SHP77 (cell line): ENCODE data around the gene GJC1.

Experiments used
- DNase-seq, 2 experiments: peaks; one replicate each; lab custom pipeline; 2025; lab: John Stamatoyannopoulos, UW

The GJC1 gene

DNA sequence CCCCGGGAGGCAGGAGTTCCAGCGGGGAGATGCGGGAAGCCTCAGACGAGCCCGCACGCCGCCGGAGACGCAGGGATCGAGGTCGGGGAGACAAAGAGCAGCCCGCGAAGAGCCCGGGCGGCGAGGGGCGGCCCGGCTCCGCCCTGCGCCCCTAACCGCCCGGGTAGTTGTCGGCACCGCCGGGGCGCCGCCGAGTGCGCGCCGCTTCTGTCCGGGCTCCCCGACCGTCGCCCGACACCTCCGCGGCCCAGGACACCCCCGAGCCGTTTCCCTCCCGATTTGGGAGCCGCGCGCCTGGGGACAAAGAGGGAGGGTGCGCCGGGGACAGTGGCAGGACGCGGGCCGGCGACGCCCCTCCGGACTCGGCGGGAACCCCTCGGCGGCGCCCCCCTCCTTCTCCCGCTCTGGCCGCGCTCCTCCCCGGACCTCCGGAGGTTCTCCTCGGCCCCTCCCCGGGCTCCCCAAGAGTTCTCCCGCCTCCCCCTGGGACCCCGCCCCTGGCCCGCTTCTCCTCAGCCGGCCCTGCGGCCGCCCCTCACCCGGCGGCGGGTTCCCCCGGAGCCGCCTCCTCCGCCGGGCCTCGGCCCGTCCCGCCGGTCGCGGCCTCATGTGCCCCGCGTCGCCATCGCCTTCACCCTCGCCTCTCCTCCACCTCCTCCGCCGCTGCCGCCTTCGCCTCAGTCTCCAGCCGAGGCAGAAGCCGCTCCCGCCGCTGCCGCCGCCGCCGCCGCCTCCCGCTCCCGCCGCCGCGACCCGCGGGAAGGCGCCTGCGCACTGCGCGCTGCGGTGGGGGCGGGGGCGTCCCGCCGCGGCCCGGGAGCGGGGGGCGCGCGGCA is at the start of gene GJC1:
Gene GJC1 (minus strand): TSS at position 765 of the 836 bp plus-strand sequence. CDS start 24,470 bp downstream, outside the sequence.
- no peak for DNase-seq

DNA sequence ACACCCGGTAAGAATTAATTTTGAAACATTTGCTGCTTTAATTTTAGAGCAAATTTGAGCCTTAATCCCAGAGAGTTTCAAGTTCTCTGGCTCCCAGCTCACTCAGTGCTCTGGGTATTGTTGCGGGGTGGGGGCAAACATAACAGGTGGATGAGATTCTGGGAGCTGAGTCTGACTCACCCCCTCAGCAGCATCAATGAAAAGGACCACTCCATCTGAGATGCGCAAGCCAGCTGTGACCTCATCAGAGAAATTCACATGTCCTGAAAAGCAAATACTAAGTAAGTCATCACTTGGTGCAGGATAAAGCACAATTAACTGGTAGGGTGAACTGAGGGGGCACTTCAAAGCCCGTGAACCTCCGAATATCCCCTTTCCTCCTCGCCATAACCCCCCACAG is 49.3 kb upstream of the GJC1 start:
- no peak for DNase-seq

DNA sequence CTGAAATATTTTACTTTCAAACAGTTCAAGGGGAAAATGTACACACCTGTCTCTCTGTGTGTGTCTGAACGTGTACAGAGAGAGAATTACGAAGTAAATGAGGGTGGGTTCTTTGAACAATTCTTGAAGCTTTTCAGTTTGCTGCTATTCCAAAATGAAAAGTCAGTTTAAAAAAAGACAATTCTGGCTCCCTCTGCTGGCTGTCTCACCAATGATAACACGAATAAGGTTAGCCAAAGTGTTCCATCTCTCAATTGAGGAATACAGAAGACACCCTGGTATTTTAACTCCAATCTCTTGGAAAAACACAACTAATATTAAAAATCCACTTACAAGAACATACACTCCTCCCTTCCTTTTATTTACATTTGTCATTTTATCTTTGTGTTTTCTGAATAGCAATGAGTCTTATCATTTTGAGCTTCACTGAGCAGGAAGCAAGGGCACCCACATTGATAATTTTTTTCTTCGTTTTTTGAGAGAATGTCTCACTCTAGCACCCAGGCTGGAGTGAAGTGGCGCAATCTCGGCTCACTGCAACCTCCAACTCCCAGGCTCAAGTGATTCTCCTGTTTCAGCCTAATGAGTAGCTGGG is 48.6 kb upstream of the GJC1 start:
- peak in 1 of 2 experiments; percentile 13 for DNase-seq

DNA sequence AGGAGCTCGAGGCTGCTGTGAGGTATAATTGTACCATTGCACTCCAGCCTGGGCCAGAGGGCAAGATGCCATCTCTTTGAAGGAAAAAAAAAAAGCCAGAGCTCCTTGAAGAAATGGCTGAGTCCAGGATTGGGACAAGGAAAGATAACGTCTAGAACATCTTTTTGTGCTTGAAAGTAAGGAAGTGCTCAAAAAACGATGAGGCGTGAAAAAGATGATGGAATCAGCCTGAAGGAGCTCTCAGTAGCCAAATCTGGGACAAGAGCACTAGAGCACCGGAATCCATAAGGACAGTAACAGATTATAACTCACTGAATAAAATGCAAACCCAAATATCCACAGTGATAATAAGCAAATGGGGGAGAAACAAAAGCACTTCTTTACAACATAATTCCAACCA is 47.0 kb upstream of the GJC1 start:
- no peak for DNase-seq

DNA sequence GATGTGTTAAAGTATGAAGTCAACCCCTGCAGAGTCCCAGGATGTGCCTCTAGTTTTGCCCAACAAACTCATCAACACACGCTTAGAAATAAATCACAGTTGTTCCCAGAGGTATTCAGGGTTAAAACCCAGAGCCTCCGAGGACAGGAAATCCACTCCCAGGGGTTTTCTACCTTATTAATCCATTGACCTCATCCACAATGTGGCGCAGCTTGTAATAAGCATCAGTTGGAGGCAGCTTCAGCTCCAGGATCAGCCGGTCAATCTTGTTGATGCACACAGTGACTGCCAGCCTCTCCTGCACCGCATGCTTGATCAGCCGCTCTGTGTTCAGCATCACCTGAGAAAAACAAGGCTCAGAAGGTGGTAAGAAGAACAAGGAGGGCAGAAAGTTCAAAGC is 45.7 kb upstream of the GJC1 start:
- no peak for DNase-seq

DNA sequence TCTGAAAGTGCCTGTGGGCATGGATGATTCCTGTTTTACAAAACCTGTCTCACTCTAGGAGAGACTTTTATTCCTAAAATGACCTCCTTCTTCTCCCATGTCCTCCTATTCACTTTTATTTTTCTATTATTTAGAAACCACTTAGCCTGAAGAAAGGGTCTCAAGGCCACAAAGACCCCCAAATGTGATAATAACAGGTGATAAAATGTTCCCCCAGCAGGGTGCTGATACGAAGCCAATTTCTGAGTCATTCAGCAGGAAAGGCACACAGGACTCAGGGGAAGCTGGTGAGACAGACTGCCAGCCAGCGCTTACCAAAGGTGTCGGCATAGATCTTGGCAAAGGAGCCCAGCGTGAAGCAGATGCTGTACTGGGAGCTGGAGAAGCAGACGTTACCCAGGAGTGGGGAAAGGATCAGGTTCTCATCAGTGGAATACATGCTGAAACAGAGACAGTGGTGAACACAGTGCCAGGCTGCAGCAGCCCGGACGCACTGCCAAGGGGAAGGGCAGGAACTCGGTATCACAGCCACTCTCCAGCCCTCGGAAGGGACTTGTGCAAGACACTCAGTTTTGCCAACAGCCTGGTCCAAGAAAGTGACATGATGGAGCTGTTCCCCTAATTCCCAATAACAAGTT is 42.2 kb upstream of the GJC1 start:
- no peak for DNase-seq

DNA sequence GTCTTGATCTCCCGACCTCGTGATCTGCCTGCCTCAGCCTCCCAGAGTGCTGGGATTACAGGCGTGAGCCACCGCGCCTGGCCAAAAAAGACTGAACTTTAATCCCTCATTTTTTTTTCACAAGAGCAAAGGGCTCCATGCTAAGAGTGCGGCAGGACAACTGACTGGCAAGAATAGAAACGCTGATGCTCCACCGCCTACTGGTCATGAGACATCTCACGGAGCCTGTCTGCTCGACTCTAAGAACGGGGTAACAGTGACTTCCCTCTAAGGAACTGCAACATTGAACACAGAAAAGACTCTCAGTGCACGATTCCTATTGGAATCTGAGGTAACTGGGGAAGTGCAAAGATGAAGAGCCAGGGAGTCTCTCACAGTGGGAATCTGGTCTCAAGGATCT is 41.5 kb upstream of the GJC1 start:
- DNase-seq: no peak

DNA sequence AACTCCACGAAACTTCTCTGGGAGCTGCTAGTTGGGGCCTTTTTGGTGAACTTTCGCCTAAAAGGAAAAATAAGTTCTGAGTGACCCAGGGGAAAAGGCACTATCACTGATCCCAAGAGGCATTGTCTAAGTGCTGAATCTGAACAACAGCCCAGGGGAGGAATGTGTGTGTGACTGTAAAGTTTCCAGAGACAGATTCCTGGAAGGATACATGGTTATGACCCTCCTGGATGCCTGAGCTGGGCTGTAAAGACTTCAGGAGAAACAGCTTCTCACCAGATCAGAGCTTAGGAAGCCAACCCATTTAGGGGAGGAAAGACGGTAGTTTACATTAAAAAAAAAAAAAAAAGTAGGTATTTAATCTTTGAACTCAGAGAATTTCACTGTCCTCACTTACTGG is 37.8 kb upstream of the GJC1 start:
- DNase-seq: no peak

DNA sequence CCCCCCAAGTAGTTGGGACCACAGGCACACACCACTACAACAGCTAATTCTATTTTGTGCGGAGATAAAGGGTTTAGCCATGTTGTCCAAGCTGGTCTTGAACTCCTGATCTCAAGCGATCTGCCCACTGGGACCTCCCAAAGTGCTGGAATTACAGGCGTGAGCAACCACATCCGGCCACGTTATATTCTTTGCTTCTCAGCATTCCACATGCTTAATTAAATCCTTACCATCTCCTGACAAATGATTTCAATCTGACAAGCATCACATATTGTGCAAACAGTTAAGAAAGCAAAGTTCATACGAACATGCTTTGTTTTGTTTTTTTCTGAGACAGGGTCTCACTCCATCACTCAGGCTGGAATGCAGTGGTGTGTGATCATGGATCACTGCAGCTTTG is 35.8 kb upstream of the GJC1 start:
- DNase-seq: no peak

DNA sequence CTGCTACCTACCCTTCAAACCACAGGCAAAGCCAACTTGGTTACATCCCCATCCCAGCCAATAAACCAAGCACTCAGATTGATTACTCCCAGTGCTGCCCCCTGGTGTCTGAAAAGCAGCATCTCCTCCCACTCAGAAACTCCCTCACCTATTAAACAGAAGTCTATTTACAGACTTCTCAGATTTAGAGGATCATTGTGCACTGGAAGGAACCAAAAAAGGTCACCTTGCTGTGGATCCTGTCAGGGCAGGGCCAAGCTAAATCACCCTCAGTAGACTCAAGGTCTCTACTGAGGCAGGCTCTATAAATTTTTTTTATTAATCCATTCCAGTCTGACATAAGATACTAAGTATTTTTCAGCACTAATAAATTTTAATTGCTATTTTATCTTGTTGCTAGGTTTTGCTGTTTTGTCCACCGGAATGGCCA is 35.2 kb upstream of the GJC1 start:
- DNase-seq: peak; percentile 34 to 52

DNA sequence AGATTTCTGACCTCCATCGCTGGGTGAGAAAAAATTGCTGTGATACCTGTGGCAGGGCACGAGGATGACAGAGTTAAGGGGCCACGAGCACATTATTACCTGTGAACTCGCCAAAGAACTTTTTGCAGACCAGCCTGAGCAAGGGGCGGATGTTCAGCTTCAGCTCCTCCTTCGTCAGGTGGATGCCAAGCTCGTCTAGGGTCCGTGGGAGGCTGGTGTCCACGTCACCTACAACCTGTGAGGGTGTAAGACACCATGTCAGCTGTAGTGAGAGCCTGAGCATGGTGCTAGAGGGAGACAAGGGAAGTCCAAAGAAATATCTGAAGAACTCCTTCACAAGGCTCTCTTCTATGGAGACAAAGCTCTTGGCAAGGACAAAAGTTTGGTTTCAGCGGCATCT is 34.7 kb upstream of the GJC1 start:
- DNase-seq: no peak

DNA sequence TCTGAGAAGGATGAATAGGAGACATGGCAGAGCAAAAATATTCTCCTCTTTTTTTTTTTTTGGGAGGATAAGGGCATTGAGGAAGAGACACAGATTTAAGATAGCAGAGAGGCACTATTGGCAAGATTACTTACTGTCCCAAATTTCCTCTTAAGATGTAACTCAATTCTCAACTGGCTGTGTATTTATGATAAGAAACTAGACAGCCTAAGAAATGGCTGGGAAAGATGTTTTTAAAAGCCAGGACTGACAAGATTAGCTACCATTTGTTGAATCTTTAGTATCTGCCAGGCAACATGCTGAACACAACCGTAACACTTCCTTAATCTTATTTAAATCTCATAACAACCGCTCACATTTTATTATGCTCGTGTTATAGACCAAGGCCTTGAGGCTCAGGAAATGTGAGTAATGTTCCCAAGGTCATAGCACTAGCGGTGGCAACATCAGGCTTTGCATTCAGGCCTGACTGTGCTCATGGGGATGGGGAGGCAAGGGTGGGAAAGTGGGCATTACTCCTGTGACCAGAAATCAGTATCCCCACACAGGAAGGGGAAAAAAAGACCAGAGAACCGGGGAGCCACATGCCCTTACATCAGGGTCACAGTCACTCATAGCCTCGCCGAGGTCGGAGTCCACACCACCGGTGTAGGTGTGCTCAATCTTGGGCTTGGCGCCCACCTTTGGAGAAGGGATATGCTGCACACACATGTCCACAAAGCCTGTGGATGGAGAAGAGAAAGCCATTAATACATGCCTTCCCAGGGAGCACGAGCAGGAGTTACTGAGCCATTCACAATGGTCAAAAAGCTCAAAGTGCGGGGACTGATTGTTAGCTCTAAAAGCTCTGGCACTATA is 33.2 kb upstream of the GJC1 start:
- no peak for DNase-seq

DNA sequence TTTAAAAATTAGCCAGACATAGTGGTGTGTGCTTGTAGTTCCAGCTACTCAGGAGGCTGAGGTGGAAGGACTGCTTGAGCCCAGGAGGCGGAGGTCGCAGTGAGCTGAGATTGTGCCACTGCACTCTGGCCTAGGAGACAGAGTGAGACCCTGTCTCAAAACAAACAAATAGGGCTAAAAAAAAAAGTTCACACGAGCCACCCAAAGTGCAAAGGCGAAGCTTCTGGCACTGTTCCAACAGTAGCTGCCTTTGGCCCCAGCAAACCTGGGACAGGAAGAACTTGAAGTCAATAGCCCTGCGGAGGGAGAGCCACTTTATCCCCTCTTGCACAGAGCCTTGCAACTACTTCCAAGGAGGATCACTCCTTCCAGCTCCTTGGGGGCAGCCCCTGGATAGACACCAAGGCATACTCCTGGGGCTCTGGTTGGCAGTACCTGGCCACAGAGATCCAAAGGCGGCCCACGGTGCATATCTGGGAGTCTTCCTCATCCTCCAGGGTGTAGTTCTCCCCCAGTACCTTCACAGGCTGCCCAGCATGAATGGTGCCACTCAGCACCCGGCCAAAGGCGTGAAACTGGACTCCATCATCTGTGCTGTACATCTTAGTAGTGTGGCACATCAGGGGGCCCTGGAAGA is 32.3 kb upstream of the GJC1 start:
- DNase-seq: no peak

DNA sequence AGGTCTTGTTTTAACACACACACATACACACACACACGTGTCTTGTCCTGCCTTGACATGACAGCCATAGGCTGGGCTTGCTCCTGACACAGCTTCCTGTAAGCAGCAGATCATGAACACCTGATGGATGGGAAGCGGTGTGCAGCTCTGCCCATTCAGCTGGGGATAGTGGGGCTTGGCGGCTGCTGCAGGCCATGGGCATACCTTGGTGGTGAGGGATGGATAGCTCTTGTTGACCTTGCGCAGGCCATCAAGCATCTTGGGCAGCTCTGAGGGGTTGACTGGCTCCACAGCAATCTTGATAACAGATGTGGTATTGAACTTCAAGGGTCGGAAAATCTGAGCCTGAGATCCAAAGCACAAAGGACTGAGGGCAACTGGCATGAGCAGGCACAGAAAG is 29.6 kb upstream of the GJC1 start:
- no peak for DNase-seq

DNA sequence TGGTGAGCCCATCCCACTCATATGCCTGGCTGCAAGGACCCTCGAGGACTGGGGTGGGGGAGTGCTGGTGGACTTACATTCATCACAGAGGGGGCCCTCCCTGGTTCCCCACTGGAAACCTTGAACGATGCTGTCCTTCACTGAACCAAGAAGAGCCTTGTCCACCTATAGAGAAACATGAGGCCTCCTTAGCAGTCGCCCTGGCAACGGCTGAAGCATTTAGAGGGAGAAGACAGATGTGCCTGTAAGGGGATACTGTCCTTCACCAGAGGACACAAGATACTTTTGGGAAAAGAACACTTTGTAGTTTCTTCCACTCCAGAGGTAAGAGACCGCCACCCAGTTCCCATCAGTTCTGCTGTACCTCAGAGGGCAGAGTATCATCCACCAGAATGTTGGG is 24.1 kb upstream of the GJC1 start:
- no peak for DNase-seq

DNA sequence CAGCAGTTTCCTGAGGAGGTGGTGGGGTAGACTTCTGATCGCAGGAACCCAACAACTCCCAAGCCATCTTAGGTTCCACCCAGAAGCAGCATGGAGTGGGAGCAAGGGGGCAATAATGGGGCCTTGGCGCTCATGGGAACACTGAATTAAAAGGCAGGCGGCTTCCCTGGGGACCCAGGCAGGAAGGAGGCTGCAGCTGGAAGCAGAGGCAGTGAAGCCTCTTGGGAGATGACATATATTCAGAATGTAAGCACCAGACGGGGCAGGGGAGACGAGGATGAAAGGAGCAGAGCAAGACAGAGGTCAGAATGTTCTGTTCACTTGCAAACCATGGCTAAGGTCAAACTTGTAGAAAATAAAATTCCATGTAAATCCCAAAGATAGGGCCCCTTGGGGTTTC is 20.5 kb upstream of the GJC1 start:
- DNase-seq: no peak

DNA sequence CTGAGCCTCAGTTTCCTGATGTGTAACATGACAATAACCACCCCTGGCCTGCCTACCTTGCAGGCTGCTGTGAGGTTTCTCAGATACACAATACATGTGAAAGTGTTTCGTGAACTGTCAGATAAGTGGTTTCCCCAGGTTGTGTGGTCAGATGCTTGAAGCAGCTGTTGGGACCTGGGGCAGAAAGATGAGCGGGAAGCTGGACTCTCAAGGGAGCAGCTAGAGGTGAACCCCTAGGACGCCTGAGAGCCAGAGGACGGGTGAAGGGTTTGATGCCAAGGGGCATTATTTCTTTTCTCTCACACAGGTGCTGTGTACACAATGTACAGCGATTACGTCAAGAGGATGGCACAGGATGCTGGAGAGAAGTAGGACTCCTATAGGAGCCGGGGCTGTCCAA is 19.9 kb upstream of the GJC1 start:
- DNase-seq: no peak

DNA sequence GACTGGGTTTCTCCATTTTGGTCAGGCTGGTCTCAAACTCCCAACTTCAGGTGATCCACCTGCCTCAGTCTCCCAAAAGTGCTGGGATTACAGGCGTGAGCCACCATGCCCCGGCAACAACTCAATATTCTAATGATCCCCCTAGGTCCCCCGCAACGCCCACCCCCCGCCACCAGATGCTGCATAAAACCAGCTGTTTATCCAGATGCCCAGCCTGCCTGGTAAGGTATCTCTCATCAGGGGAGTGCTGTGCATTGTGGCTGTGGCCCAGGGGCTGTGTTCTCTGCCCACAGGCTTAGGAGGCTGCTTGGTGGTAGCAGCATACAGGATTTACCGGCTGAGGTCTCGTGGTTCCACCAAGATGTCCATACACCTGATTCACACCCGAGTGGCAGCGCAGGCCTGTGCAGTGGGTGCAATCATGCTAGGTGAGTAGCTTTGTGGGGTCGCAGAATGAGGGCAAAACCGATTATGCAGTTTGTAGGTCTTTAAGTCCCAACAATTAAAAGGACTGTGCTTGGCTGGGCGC is 18.9 kb upstream of the GJC1 start:
- DNase-seq: no peak

DNA sequence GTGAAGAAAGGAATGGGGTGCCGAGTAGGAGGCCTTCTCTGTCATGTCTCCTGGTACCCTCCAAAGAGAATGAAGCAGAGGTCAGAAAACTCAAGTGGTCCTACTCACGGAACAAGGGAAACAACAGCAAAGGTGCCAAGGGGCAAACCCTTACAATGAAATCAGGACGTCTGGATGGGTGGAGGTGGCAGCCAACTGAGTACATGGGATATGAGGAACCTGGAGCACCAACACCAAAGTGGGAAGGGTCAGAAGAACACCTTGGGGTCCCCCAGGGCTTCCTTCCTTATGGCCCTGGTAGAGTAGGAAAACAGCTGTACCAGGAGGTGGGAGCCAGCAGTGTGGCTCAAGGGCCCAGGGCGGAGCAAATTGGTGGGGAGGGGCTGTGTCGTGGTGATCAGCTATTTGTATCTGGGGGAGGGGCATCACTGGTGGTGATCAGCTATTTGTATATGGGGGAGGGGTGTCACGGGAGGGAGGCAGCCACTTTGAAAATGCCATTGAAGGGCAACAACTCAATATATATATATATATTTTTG is 18.2 kb upstream of the GJC1 start:
- DNase-seq: no peak

DNA sequence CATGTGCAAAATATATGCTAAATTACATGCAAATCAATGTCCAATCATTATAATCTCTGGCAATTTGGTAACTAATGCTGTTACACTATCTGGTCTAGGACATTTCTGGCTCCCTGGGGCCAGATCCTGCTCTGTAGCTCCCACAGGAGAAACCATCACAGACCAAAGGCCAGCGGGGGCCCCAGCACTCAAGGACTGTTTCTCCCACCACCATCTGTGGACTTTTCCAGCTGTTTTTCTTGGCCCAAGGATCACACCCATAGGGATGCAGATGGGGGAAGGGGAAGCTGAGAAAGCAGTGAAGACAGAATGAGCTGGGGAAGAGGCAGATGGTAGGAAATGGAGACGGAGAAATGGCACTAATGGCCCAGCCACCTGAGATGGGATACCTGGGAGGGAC is 17.5 kb upstream of the GJC1 start, which contains the start of gene HIGD1B:
Gene HIGD1B (plus strand): TSS at position 298 of the 400 bp plus-strand sequence. CDS start 270 bp downstream, outside the sequence.
- no peak for DNase-seq

DNA sequence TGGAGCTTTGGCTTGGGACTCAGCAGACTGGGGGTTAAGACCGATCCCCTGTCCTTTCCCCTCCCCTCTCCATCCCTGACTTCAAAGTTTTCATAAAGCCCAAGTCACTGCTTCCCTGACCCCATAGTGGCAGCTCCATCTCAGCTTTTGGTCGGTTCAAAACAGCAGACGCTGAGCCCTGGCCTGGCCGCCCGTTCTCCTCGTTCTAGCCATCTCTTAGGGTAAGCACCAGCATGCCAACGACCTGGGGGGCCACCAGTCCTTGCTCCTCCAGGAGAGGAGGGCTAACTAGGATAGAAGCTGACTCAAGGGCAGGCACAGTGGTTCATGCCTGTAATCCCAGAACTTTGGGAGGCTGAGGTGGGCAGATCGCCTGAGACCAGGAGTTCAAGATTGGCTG is 16.1 kb upstream of the GJC1 start:
- no peak for DNase-seq
